Measurements from ENCODE around the gene APAF1.

Gene APAF1

DNA sequence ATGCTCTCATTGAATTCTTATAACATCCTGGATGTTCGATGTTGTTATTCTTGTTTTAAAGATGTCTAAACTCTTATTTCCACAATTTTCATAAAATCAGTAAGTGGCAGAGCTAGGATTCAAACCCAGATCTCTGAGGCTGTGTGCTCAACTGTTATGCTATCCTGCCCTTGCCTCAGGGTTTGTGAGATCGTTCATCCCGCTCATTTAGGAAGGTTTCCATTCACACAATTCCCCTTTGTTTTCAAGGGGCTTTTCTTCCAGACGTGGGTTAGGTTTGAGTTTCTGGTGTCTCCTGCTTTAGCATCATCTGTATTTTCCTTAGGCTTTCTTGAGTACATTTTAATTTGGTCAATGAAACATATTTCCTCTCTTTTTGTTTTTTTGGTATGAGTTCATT, 69.3 kb downstream of the APAF1 start:
- TF ChIP-seq SUZ12 (IDR thresholded peaks at IDR 0.05) (no peak), FOXA1 (IDR thresholded peaks at IDR 0.05) (no peak), ZNF384 (IDR thresholded peaks at IDR 0.05) (no peak), LEF1 (IDR thresholded peaks at IDR 0.05; ENCODE audit: borderline replicate concordance) (no peak), CTBP1 (IDR thresholded peaks at IDR 0.05; ENCODE audit: borderline replicate concordance) (no peak), ARNT (IDR thresholded peaks at IDR 0.05) (no peak), BHLHE40 (IDR thresholded peaks at IDR 0.05; ENCODE audit: borderline replicate concordance) (no peak), HDGF (IDR thresholded peaks at IDR 0.05; ENCODE audit: borderline replicate concordance) (no peak)
- TF ChIP-seq, protein P1, sequence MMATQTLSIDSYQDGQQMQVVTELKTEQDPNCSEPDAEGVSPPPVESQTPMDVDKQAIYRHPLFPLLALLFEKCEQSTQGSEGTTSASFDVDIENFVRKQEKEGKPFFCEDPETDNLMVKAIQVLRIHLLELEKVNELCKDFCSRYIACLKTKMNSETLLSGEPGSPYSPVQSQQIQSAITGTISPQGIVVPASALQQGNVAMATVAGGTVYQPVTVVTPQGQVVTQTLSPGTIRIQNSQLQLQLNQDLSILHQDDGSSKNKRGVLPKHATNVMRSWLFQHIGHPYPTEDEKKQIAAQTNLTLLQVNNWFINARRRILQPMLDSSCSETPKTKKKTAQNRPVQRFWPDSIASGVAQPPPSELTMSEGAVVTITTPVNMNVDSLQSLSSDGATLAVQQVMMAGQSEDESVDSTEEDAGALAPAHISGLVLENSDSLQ (IDR thresholded peaks at IDR 0.05), result no peak
- ChIA-PET POLR2A (no interaction called here), CTCF (no interaction called here)
- DNase-seq (ENCODE audit: extremely low spot score), result no peak

DNA sequence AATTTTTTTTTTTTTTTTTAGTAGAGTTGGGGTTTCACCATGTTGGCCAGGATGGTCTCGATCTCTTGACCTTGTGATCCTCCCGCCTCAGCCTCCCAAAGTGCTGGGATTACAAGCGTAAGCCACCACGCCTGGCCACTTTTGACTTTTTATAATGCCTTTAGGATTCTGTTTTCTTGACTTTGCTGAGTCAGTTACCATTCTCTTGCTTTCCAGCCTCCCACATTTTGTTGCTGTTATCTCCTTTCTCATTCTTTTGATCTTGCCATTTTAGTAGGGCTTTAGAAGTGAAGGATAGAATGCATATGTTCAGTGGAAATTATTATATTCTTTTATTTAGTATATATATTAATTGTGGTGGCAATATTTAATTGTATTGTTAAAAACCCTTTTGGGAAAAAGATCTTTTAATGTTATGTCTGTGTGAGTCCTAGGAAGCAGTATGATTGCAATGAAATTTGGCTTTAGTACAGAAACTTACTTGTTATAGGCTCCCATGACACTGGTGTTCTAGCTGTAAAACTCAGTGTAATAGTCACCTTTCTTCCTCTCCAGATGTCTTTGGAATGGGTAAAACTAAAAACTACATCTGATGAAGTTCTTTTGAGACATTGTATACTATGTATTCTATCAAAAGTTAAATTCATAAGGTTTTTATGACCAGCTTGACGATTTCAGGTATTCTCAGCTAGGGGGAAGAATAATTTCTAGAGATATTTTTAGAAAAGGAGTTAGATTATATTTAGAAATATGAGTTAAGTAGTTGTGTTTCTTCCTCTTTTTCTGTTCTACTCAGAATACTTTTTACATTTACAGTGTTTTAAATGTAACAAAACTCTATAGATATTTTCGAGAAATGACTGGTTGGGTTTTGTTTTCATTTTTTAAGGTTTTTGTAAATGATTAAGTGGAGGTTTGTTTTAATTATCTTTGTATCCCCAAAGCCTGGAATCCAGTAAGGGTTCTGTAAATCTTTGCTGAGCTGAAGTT, 74.7 kb downstream of the APAF1 start:
- ChIA-PET POLR2A (no interaction called here), CTCF (no interaction called here)
- DNase-seq (ENCODE audit: extremely low spot score), result no peak
- no peak for TF ChIP-seq SUZ12 (IDR thresholded peaks at IDR 0.05)
- no peak for TF ChIP-seq LEF1 (IDR thresholded peaks at IDR 0.05; ENCODE audit: borderline replicate concordance)
- TF ChIP-seq FOXK2 (IDR thresholded peaks at IDR 0.05), result no peak
- TF ChIP-seq FOXA1 (IDR thresholded peaks at IDR 0.05), result no peak
- no peak for TF ChIP-seq FOXM1 (IDR thresholded peaks at IDR 0.05; ENCODE audit: borderline replicate concordance)
- no peak for TF ChIP-seq ELF4 (IDR thresholded peaks at IDR 0.05)
- TF ChIP-seq TARDBP (IDR thresholded peaks at IDR 0.05), result no peak
- no peak for TF ChIP-seq NFRKB (IDR thresholded peaks at IDR 0.05)
- TF ChIP-seq, protein P1 (IDR thresholded peaks at IDR 0.05), result no peak

DNA sequence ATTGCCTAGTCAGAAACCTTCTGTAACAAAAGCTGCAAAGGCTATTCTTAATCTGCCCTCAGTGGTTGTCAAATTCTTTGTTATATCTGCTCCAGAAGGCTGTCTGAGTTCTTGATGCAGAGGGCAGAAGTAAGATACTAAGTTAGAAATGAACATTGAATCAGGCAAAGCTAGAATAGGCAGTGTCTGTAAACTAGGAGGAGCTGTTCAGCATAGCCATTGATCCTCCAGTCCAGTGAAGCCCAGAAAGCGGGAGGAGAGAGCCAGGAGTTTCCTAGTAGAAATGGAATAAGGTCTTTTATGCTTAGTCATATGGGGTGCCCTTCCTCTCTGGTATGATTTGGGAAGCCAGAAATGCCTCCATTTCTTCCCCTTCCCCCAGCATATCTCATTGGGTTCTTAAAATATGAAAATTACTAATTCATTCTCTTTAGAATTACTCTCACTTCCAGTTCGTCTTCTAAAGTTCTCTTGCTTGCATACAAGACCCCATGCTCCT, 76.2 kb downstream of the APAF1 start:
- TF ChIP-seq TARDBP (IDR thresholded peaks at IDR 0.05) (no peak), FOXM1 (IDR thresholded peaks at IDR 0.05; ENCODE audit: borderline replicate concordance) (no peak), L3MBTL2 (conservative IDR thresholded peaks at IDR 0.05) (no peak), SP1 (IDR thresholded peaks at IDR 0.05) (no peak)
- DNase-seq (ENCODE audit: extremely low spot score), result no peak
- ChIA-PET POLR2A (no interaction called here), CTCF (interaction anchor here (1.1 kb wide), 1 partner anchor 10 kb away, joined by 3 read pairs; no protein-coding TSS in a partner anchor)

DNA sequence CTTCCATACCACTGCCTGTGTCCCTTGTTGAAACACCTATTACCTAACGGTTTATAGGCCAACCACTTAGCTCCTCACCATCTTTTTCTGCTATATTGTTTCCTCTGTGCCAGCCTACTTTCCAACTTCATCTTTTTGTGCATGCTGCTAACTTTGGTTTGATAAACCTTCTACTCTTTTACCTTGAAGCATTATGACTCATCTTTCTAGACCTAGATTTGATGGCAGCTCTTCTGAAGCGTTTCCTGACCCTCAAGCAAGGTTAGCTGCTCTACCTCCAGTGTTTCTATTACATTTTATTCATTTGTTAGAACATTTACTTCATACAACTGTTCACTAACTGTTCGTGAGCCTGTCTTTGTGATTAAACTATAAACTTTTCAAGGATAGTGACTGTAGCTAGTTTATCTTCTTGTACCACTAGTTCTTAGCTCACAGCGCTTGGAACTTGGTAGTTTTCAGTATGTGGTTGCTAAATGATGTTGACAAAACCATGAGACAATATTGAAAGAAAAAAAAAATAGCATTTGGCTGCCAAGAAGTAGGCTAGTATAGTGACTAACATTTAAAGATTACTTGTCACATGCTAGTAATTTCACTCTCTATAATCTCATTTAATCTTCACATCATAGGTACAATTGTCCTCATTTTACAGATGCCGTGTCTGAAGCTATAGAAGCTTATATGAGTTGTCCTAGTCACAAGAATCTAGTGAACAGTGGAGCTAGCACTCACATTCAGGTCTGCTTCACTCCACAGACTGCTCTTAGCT, 79.5 kb downstream of the APAF1 start:
- DNase-seq (ENCODE audit: extremely low spot score), result no peak
- TF ChIP-seq FOXA1 (IDR thresholded peaks at IDR 0.05), result no peak
- TF ChIP-seq ARNT (IDR thresholded peaks at IDR 0.05), result no peak
- TF ChIP-seq SP1 (IDR thresholded peaks at IDR 0.05), result no peak
- no peak for TF ChIP-seq LEF1 (IDR thresholded peaks at IDR 0.05; ENCODE audit: borderline replicate concordance)
- TF ChIP-seq TARDBP (IDR thresholded peaks at IDR 0.05), result no peak
- TF ChIP-seq ELF4 (IDR thresholded peaks at IDR 0.05), result no peak
- ChIA-PET CTCF (interaction anchor here (0.6 kb wide), 1 partner anchor 12 kb away, joined by 3 read pairs; no protein-coding TSS in a partner anchor), POLR2A (no interaction called here)

DNA sequence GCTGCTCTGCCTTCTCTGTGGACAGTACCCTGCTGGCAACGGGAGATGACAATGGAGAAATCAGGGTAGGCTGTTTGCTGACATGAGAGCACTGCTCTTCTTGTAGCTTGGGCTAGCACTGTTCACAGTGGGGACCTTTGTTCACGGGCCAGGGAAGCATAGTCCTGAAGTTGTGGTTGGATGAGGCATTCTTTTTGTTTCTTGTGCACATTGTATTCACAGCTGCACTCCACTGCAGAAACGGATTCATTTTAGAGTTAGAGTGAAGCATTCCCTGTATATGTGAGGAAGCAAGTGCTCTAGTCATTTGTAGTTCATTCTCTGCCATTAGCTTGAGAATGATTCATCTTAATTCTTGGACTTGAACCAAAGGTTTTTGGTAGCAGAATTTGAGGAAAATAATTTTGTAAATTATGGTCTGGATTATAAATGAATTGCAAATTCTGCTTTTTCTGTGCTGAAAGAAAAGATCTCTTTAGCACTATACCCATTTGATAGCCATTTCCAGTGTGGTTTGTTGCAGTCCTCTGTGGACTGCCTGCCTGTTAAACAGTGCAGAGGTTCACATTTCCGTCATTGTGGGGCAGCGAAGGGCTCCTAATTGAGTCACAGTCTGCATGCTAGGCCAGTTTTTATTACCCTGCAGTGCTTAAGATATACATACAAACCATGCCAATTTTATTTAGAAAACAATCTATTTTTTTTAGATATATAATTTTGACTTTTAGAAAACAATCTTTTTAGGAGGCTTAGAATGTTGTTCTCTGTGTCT, 80.6 kb downstream of the APAF1 start:
- peak; percentile 40 for DNase-seq (ENCODE audit: extremely low spot score)
- POLR2A ChIA-PET, result no interaction called here
- TF ChIP-seq BHLHE40 (IDR thresholded peaks at IDR 0.05; ENCODE audit: borderline replicate concordance) (no peak), FOXK2 (IDR thresholded peaks at IDR 0.05) (no peak), FOXA1 (IDR thresholded peaks at IDR 0.05) (no peak), ELF4 (IDR thresholded peaks at IDR 0.05) (no peak), L3MBTL2 (conservative IDR thresholded peaks at IDR 0.05) (no peak), SUZ12 (IDR thresholded peaks at IDR 0.05) (no peak), SP1 (IDR thresholded peaks at IDR 0.05) (no peak), LEF1 (IDR thresholded peaks at IDR 0.05; ENCODE audit: borderline replicate concordance) (no peak), HDGF (IDR thresholded peaks at IDR 0.05; ENCODE audit: borderline replicate concordance) (no peak), TARDBP (IDR thresholded peaks at IDR 0.05) (no peak), CTBP1 (IDR thresholded peaks at IDR 0.05; ENCODE audit: borderline replicate concordance) (no peak), ZNF384 (IDR thresholded peaks at IDR 0.05) (no peak), NFRKB (IDR thresholded peaks at IDR 0.05) (no peak), FOXM1 (IDR thresholded peaks at IDR 0.05; ENCODE audit: borderline replicate concordance) (no peak), ARNT (IDR thresholded peaks at IDR 0.05) (no peak)
- TF ChIP-seq, protein P1 (IDR thresholded peaks at IDR 0.05), result no peak
- CTCF ChIA-PET, result no interaction called here
